ENCODE results near the gene RPL29. TPM values are rescaled to one million over a fixed set of nuclear protein-coding genes. Genes with fewer than 3 reads are reported as not detected.
"Not testable (repeated sequence)": the region's sequence is repeated elsewhere in the genome, so short reads cannot be mapped to it uniquely, and the experiment has no call there.

Gene RPL29
- total RNA-seq = 810 TPM
- long read RNA-seq, transcript RPL29-201 (4 exons, 723 nt) = major isoform, 94 of 121 reads
- long read RNA-seq, partial matches to known transcripts = 24 of 121 reads
- long read RNA-seq, other reads (novel, unspliced or antisense) = 2 of 121 reads

- peak; percentile 15 for TF ChIP-seq CTCF (IDR thresholded peaks at IDR 0.05)
- intact Hi-C loops (cut with DNase I) = no loop called here
- Histone ChIP-seq H3K27me3 (no peaks in the 10 kb centered on the region), H3K4me1 (peaks cover 11% of the 10 kb centered on the region), H3K4me3 (peak within 1 kb of the TSS; percentile 92), H3K27ac (peak within 1 kb of the TSS; percentile 91), H3K36me3 (peaks cover 39% of the 10 kb centered on the region), H3K9me3 (no peaks in the 10 kb centered on the region)
- DNase-seq (peak; percentile 94), ATAC-seq (peak; percentile 97)
These were observed at the start of gene RPL29 for GRCh38 chr3:51995346-51996163. Gene RPL29, minus strand, starts transcription at chr3:51995895. Its CDS starts 434 bp downstream, at chr3:51995461.

GRCh38 chr3:52044869-52045619, 49.3 kb upstream of the RPL29 start:
- Histone ChIP-seq H3K4me1 (peaks cover 47% of the 10 kb centered on the region), H3K9me3 (no peaks in the 10 kb centered on the region), H3K27ac (no peak overlapping the region), H3K36me3 (peaks cover 17% of the 10 kb centered on the region), H3K27me3 (no peaks in the 10 kb centered on the region), H3K4me3 (no peak overlapping the region)
- DNase-seq (no peak), ATAC-seq (no peak)
- intact Hi-C loops (cut with DNase I) = no loop called here
- TF ChIP-seq CTCF (IDR thresholded peaks at IDR 0.05) = no peak

GRCh38 chr3:52043750-52044149, 48.1 kb upstream of the RPL29 start:
- Histone ChIP-seq H3K4me3 (no peak overlapping the region), H3K27me3 (no peaks in the 10 kb centered on the region), H3K4me1 (peaks cover 41% of the 10 kb centered on the region), H3K36me3 (peaks cover 4% of the 10 kb centered on the region), H3K27ac (no peak overlapping the region), H3K9me3 (no peaks in the 10 kb centered on the region)
- intact Hi-C loops (cut with DNase I) = no loop called here
- DNase-seq (no peak), ATAC-seq (no peak)
- no peak for TF ChIP-seq CTCF (IDR thresholded peaks at IDR 0.05)

- DNase-seq; intact Hi-C loops (cut with DNase I); H3K4me3 ChIP-seq; H3K36me3 ChIP-seq; H3K27me3 ChIP-seq; H3K9me3 ChIP-seq; ATAC-seq; H3K27ac ChIP-seq: not testable (repeated sequence)
- H3K4me1 ChIP-seq = peaks cover 37% of the 10 kb centered on the region
These were observed 47.3 kb upstream of the RPL29 start for GRCh38 chr3:52043039-52043438.

GRCh38 chr3:52041118-52041731, 45.5 kb upstream of the RPL29 start:
- intact Hi-C loops (cut with DNase I) = no loop called here
- Histone ChIP-seq H3K4me3 (no peak overlapping the region), H3K4me1 (peaks cover 19% of the 10 kb centered on the region), H3K36me3 (no peaks in the 10 kb centered on the region), H3K27me3 (no peaks in the 10 kb centered on the region), H3K9me3 (no peaks in the 10 kb centered on the region), H3K27ac (no peak overlapping the region)
- no peak for ATAC-seq
- TF ChIP-seq CTCF (IDR thresholded peaks at IDR 0.05) = peak; percentile 28
- no peak for DNase-seq

Measured in upper lobe of right lung (tissue), 1 donor.